Measurements from ENCODE around the gene ARAP2.

ARAP2 gene

DNA sequence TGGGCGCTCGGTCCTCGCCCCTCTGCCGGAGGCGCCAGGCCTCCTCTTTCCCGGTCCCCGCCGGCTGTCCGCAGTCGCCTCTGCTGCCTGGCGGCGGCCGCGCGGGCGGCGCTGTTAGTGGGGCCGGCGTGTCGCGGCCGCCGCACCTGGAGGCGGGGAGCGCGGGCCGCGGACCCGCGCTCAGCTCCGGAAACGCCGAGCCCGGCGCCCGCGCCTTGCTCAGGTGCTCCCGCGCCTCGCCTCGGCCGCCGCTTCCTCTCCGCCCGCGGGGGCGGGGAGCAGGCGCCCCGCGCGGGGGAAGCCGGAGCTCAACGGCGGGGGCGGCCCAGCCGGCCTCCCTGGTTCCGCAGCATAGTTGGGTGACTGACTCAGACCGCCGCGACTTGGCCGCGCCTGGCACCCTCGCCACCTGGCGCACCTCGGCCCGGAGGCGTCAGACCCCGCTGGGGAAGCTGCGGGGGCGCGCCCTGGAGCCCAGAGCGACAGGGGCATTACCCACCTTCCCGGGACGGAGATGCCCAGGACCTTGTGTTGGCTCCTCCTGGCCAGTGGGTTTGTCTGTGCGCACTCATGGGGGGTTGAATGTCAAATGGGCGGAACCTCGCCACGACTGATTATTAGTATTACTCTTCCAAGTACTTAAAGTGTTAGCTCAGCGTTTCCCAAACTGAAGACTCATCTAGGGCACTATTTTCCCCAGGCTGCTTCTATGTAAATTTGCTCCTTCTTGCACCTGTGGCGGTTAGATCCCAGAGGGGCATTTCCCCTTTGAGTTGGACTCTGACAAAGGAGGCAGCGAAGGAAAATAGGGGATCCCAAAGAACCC lies at the start of gene ARAP2:
TSS of gene ARAP2 (minus strand) at position 258 of the 826 bp plus-strand sequence. CDS start 15,028 bp downstream, outside the sequence.
- Histone ChIP-seq H3K4me1 (peaks cover 12% of the 10 kb centered on the region), H3K9me3 (no peaks in the 10 kb centered on the region), H3K27me3 (ENCODE audit: low read depth) (no peaks in the 10 kb centered on the region), H3K4me3 (peak within 1 kb of the TSS; percentile 60), H3K36me3 (replicated peaks) (no peaks in the 10 kb centered on the region)
- in situ Hi-C loops (cut with MboI; ENCODE audit: low sequenced_read_pairs), result no loop called here
- DNase-seq (ENCODE audit: low spot score in 2 of 2), result peak in 1 of 2 experiments; percentile 57

GRCh38 chr4:36292556-36293188 lies 48.4 kb upstream of the ARAP2 start:
- Histone ChIP-seq H3K36me3 (replicated peaks) (no peaks in the 10 kb centered on the region), H3K27me3 (ENCODE audit: low read depth) (no peaks in the 10 kb centered on the region), H3K9me3 (no peaks in the 10 kb centered on the region), H3K4me1 (no peaks in the 10 kb centered on the region), H3K4me3 (no peak overlapping the region)
- DNase-seq (ENCODE audit: low spot score in 2 of 2), result no peak
- in situ Hi-C loops (cut with MboI; ENCODE audit: low sequenced_read_pairs), result no loop called here

- Histone ChIP-seq H3K4me1 (no peaks in the 10 kb centered on the region), H3K36me3 (replicated peaks) (no peaks in the 10 kb centered on the region), H3K4me3 (no peak overlapping the region), H3K27me3 (ENCODE audit: low read depth) (no peaks in the 10 kb centered on the region), H3K9me3 (no peaks in the 10 kb centered on the region)
- in situ Hi-C loops (cut with MboI; ENCODE audit: low sequenced_read_pairs), result no loop called here
- no peak for DNase-seq (ENCODE audit: low spot score in 2 of 2)
These were observed 46.3 kb upstream of the ARAP2 start for GRCh38 chr4:36290641-36291040.

GRCh38 chr4:36288731-36289426 lies 44.6 kb upstream of the ARAP2 start:
- no peak for DNase-seq (ENCODE audit: low spot score in 2 of 2)
- in situ Hi-C loops (cut with MboI; ENCODE audit: low sequenced_read_pairs), result no loop called here
- Histone ChIP-seq H3K4me1 (no peaks in the 10 kb centered on the region), H3K27me3 (ENCODE audit: low read depth) (no peaks in the 10 kb centered on the region), H3K9me3 (no peaks in the 10 kb centered on the region), H3K36me3 (replicated peaks) (no peaks in the 10 kb centered on the region), H3K4me3 (no peak overlapping the region)

GRCh38 chr4:36286481-36286871 lies 42.2 kb upstream of the ARAP2 start:
- no peaks in the 10 kb centered on the region for H3K27me3 ChIP-seq (ENCODE audit: low read depth)
- no peak for DNase-seq (ENCODE audit: low spot score in 2 of 2)
- no peaks in the 10 kb centered on the region for H3K9me3 ChIP-seq
- in situ Hi-C loops (cut with MboI; ENCODE audit: low sequenced_read_pairs), result no loop called here
- no peaks in the 10 kb centered on the region for H3K36me3 ChIP-seq (replicated peaks)
- H3K4me3 ChIP-seq, result no peak overlapping the region
- H3K4me1 ChIP-seq, result no peaks in the 10 kb centered on the region

- Histone ChIP-seq H3K4me3 (no peak overlapping the region), H3K4me1 (no peaks in the 10 kb centered on the region), H3K9me3 (no peaks in the 10 kb centered on the region), H3K36me3 (replicated peaks) (no peaks in the 10 kb centered on the region), H3K27me3 (ENCODE audit: low read depth) (no peaks in the 10 kb centered on the region)
- no peak for DNase-seq (ENCODE audit: low spot score in 2 of 2)
- in situ Hi-C loops (cut with MboI; ENCODE audit: low sequenced_read_pairs), result no loop called here
These were observed 41.6 kb upstream of the ARAP2 start for GRCh38 chr4:36285784-36286480.

DNA sequence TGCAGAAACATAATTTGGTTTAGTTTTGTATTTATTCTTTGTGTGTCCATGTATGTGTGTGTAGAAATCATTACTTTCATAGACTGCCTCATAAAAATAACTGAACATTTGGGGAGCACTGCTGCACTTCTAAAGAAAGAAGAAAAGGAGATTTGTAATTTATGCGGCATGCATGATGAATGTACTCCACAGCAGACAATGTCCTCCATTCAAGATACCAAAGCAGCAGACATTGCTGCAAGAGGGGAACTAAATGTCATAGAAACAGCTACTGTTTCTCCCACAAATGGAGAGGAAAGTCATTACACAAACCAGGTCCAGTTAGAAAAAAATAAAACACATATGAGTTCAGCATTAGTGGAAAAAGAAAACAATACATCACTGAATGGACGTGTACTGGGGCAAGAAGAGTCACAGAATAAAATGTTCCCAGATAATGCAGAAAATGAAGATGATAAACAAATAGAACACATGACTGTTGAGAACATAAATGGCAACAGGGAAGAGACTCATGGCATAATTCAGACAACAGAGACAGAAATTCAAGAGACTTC lies 39.7 kb upstream of the ARAP2 start:
- H3K9me3 ChIP-seq, result no peaks in the 10 kb centered on the region
- no peak overlapping the region for H3K4me3 ChIP-seq
- H3K27me3 ChIP-seq (ENCODE audit: low read depth), result no peaks in the 10 kb centered on the region
- no peaks in the 10 kb centered on the region for H3K36me3 ChIP-seq (replicated peaks)
- in situ Hi-C loops (cut with MboI; ENCODE audit: low sequenced_read_pairs), result no loop called here
- DNase-seq (ENCODE audit: low spot score in 2 of 2), result no peak
- H3K4me1 ChIP-seq, result no peaks in the 10 kb centered on the region

DNA sequence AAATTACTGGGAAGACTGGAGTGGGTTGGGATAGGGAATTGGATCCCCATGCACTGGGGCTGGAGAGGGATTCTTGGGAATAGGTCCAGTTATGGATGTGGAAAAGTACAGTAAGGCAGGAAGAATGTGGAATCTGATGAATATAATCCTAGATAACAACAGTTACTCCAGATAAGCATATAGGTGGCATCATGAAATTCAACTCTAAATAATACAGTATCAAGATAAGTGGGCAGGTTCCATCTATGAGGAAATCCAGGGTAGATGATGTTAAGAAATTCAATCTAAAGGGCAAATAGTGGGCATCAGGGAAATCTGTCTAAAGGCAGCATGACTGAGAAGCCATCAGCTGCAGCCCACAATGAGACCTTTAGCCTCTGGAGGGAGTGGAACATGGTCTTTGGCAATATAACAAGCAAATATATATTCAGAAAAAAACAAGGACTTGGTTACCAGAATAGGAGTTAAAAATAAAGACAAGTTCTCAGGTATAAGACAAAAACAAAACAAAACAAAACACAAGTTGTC lies 38.3 kb upstream of the ARAP2 start:
- Histone ChIP-seq H3K4me3 (no peak overlapping the region), H3K4me1 (no peaks in the 10 kb centered on the region), H3K9me3 (no peaks in the 10 kb centered on the region), H3K27me3 (ENCODE audit: low read depth) (no peaks in the 10 kb centered on the region), H3K36me3 (replicated peaks) (no peaks in the 10 kb centered on the region)
- in situ Hi-C loops (cut with MboI; ENCODE audit: low sequenced_read_pairs), result no loop called here
- DNase-seq (ENCODE audit: low spot score in 2 of 2), result no peak

DNA sequence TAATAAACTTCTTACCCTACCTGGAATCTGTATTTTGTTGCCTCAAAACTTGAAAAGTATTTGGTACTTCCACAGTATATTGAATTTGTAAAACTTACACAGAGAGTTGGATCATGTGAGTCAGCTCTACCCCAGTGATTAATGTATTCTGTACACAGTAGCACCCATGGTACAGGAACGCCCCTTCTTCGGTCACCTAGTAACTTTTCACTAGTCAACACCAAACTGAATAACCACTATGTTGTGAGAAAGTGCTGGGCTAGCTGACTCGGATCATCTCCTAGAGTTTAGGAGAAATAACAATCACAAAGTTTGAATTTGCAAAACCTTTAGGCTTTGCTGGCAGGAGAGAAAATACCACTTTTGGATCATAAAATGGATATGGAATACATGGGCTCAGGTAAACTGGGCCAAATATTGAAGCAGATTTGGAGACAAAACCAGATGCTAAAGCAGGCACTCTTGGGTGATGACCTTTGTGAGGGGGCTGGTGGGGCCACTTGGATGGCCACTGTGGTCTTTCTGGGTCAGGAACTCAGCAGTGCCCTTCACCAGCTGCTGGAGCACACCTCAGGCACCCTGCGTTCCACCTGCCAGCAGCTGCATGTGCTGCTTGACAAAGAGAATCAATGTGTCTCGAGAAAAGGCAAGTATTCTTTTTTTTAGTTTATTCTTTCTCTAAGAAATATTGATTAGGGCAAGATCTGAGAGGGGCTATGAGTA lies 37.2 kb upstream of the ARAP2 start, which contains the start of gene DTHD1:
TSS of gene DTHD1 (plus strand) at position 233 of the 723 bp plus-strand sequence. CDS start at position 376, 143 bp downstream.
- Histone ChIP-seq H3K4me3 (no peak within 1 kb of the TSS), H3K9me3 (no peaks in the 10 kb centered on the region), H3K27me3 (ENCODE audit: low read depth) (no peaks in the 10 kb centered on the region), H3K4me1 (no peaks in the 10 kb centered on the region), H3K36me3 (replicated peaks) (no peaks in the 10 kb centered on the region)
- DNase-seq (ENCODE audit: low spot score in 2 of 2), result no peak
- in situ Hi-C loops (cut with MboI; ENCODE audit: low sequenced_read_pairs), result no loop called here

GRCh38 chr4:36280555-36280954 lies 36.2 kb upstream of the ARAP2 start:
- H3K4me1 ChIP-seq, result no peaks in the 10 kb centered on the region
- no peaks in the 10 kb centered on the region for H3K36me3 ChIP-seq (replicated peaks)
- H3K9me3 ChIP-seq, result no peaks in the 10 kb centered on the region
- H3K4me3 ChIP-seq, result no peak overlapping the region
- DNase-seq (ENCODE audit: low spot score in 2 of 2), result no peak
- in situ Hi-C loops (cut with MboI; ENCODE audit: low sequenced_read_pairs), result no loop called here
- H3K27me3 ChIP-seq (ENCODE audit: low read depth), result no peaks in the 10 kb centered on the region

DNA sequence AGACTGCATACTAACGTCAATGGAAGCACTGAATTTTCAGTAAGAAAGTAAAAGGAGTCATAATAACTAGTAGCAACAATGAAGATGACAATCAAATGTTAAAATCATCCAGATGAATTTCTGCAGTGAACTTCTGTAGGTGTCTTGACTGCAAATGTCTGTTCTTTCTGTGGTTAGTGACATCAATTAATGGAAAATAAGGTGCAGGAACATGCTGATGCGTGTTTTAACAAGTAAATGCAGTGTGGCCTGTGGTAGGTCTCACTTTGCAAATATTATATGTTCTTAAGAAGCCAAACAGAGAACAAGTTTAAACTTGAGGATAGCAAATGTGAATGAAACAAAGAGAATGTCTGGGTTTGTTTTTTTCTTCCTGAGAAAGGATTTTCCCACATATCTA lies 34.5 kb upstream of the ARAP2 start:
- in situ Hi-C loops (cut with MboI; ENCODE audit: low sequenced_read_pairs), result no loop called here
- Histone ChIP-seq H3K36me3 (replicated peaks) (no peaks in the 10 kb centered on the region), H3K4me3 (no peak overlapping the region), H3K9me3 (no peaks in the 10 kb centered on the region), H3K27me3 (ENCODE audit: low read depth) (no peaks in the 10 kb centered on the region), H3K4me1 (no peaks in the 10 kb centered on the region)
- DNase-seq (ENCODE audit: low spot score in 2 of 2), result no peak

- Histone ChIP-seq H3K36me3 (replicated peaks) (no peaks in the 10 kb centered on the region), H3K27me3 (ENCODE audit: low read depth) (no peaks in the 10 kb centered on the region), H3K4me3 (no peak overlapping the region), H3K9me3 (no peaks in the 10 kb centered on the region), H3K4me1 (no peaks in the 10 kb centered on the region)
- no peak for DNase-seq (ENCODE audit: low spot score in 2 of 2)
- in situ Hi-C loops (cut with MboI; ENCODE audit: low sequenced_read_pairs), result no loop called here
These were observed 33.2 kb upstream of the ARAP2 start for GRCh38 chr4:36277533-36277932.

- H3K4me3 ChIP-seq, result no peak overlapping the region
- no peak for DNase-seq (ENCODE audit: low spot score in 2 of 2)
- no peaks in the 10 kb centered on the region for H3K9me3 ChIP-seq
- no peaks in the 10 kb centered on the region for H3K27me3 ChIP-seq (ENCODE audit: low read depth)
- H3K4me1 ChIP-seq, result no peaks in the 10 kb centered on the region
- in situ Hi-C loops (cut with MboI; ENCODE audit: low sequenced_read_pairs), result no loop called here
- H3K36me3 ChIP-seq (replicated peaks), result no peaks in the 10 kb centered on the region
These were observed 29.8 kb upstream of the ARAP2 start for GRCh38 chr4:36274158-36274557.
